ENCODE measurements around the gene MYO1B. TPM values are rescaled to one million over a fixed set of nuclear protein-coding genes. Genes with fewer than 3 reads are reported as not detected.

The MYO1B gene
- total RNA-seq, 4 donors from 2014 or later, result 16.9 to 43.8 (median 32.9) TPM

- DNase-seq, result no peak
- Histone ChIP-seq H3K27ac (no peak overlapping the region), H3K4me3 (replicated peaks in 1 of 3) (no peak overlapping the region), H3K36me3 (no peaks in the 10 kb centered on the region), H3K4me1 (peaks cover 13 to 16% of the 10 kb centered on the region in 2 donors), H3K27me3 (no peaks in the 10 kb centered on the region), H3K9me3 (no peaks in the 10 kb centered on the region)
- 95 to 96% methylated on average over 2 of the region's 2 CpGs for WGBS, 2 donors
- TF ChIP-seq CTCF (IDR thresholded peaks at IDR 0.05) (no peak), POLR2A (IDR thresholded peaks at IDR 0.05) (no peak)
- intact Hi-C loops (cut with DNase I), result no loop called here
Measured at GRCh38 chr2:191253476-191253875, 8.3 kb downstream of the MYO1B start.

- 95 to 96% methylated on average over 4 of the region's 4 CpGs for WGBS, 2 donors
- TF ChIP-seq POLR2A (IDR thresholded peaks at IDR 0.05) (no peak), CTCF (IDR thresholded peaks at IDR 0.05) (no peak)
- Histone ChIP-seq H3K36me3 (no peaks in the 10 kb centered on the region), H3K4me1 (peaks cover 13 to 16% of the 10 kb centered on the region in 2 donors), H3K9me3 (no peaks in the 10 kb centered on the region), H3K4me3 (replicated peaks in 1 of 3) (no peak overlapping the region), H3K27me3 (no peaks in the 10 kb centered on the region), H3K27ac (peak overlapping the region in 2 of 3 donors; percentile 19 to 60)
- DNase-seq, result no peak
- intact Hi-C loops (cut with DNase I), result no loop called here
Measured at GRCh38 chr2:191255271-191255670, 10.1 kb downstream of the MYO1B start.

- no peak overlapping the region for H3K4me3 ChIP-seq (replicated peaks in 1 of 3)
- no peak for TF ChIP-seq POLR2A (IDR thresholded peaks at IDR 0.05)
- no peak for TF ChIP-seq CTCF (IDR thresholded peaks at IDR 0.05)
- no peaks in the 10 kb centered on the region for H3K9me3 ChIP-seq
- intact Hi-C loops (cut with DNase I), result no loop called here
- no peaks in the 10 kb centered on the region for H3K27me3 ChIP-seq
- no peaks in the 10 kb centered on the region for H3K36me3 ChIP-seq
- peak overlapping the region in 2 of 3 donors; percentile 19 to 60 for H3K27ac ChIP-seq
- H3K4me1 ChIP-seq, result peaks cover 13 to 16% of the 10 kb centered on the region in 2 donors
- WGBS, 2 donors, result 29 to 45% methylated on average over 7 of the region's 7 CpGs
- peak; percentile 68 to 77 for DNase-seq
Measured at GRCh38 chr2:191255756-191256312, 10.6 kb downstream of the MYO1B start.

- TF ChIP-seq CTCF (IDR thresholded peaks at IDR 0.05), result no peak
- TF ChIP-seq POLR2A (IDR thresholded peaks at IDR 0.05), result no peak
- intact Hi-C loops (cut with DNase I), result no loop called here
- no peak for DNase-seq
- H3K36me3 ChIP-seq, result no peaks in the 10 kb centered on the region
- no peak overlapping the region for H3K4me3 ChIP-seq (replicated peaks in 1 of 3)
- WGBS, 2 donors, result 95 to 97% methylated on average over 5 of the region's 5 CpGs
- peaks cover 13 to 16% of the 10 kb centered on the region in 2 donors for H3K4me1 ChIP-seq
- H3K27me3 ChIP-seq, result no peaks in the 10 kb centered on the region
- no peaks in the 10 kb centered on the region for H3K9me3 ChIP-seq
- no peak overlapping the region for H3K27ac ChIP-seq
Measured at GRCh38 chr2:191257934-191258333, 12.7 kb downstream of the MYO1B start.

- no peak for DNase-seq
- no peak overlapping the region for H3K4me3 ChIP-seq (replicated peaks in 1 of 3)
- no peaks in the 10 kb centered on the region for H3K27me3 ChIP-seq
- H3K4me1 ChIP-seq, result peaks cover 13 to 16% of the 10 kb centered on the region in 2 donors
- no peaks in the 10 kb centered on the region for H3K9me3 ChIP-seq
- TF ChIP-seq CTCF (IDR thresholded peaks at IDR 0.05) (no peak), POLR2A (IDR thresholded peaks at IDR 0.05) (no peak)
- H3K27ac ChIP-seq, result no peak overlapping the region
- 83 to 87% methylated on average over 3 of the region's 3 CpGs for WGBS, 2 donors
- H3K36me3 ChIP-seq, result no peaks in the 10 kb centered on the region
- intact Hi-C loops (cut with DNase I), result no loop called here
Measured at GRCh38 chr2:191258996-191259395, 13.8 kb downstream of the MYO1B start.
